C1 segment of cervical spinal cord (tissue), 14 donors: ENCODE data around the gene HAUS8.

ENCODE experiments used
- DNase-seq, 14 donors: peaks; one replicate each; lab custom pipeline; 2025; lab: John Stamatoyannopoulos, UW

HAUS8 gene

DNA sequence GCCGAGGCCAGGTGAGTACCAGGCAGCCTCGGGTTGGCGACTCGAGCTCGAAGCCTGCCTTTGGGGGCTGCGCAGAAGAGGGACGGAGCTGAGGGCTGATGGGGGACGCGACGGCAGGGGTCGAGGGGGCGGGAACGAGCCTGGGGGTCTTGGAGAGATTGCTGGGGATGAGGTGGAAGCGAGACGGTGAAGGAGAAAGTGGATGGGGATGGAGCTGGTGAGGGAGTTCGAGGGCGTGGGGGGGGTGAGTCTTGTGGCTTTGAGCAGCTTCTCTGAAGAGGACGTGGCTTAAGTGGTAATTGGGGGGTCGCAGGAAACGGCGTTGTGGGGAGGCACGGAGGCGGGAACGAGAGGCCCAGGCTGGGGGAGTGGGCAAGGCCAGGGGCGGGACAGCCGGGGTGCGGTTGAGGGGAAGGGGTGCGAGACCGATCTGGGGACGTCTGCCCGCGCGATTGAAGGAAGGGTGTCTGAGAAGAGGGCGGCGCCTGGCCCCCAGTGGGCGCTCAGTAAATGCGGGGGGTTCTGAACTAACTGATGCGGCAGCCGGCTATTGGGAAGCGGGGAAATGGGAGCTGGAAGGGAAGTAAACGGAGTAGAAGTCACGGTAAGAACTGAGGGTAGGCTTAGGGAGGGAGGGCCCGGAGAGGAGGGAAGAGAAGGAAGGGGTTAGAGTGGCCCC, 751 bp upstream of the HAUS8 start:
- peak in 7 of 14 donors; percentile 28 to 66 (median 52) for DNase-seq

DNA sequence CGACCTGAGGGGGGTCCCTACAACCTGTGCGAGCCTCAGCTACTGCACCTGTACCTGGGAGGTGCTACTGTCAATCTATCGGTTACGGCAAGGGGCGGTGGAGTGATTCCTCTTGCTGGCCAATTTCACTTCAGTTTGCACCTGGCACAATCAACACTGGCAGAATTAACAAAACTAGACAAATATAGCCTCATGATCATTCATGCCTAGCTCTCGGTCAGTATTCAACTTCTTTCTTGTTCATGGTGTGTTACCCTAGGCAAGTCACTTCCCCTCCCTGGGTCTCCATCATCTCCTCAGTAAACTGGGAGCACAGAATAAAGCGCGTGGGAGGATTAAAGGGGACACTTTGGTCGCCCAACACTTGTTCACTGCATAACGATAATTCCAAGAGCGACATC, 618 bp downstream of the HAUS8 start:
- DNase-seq: no peak

DNA sequence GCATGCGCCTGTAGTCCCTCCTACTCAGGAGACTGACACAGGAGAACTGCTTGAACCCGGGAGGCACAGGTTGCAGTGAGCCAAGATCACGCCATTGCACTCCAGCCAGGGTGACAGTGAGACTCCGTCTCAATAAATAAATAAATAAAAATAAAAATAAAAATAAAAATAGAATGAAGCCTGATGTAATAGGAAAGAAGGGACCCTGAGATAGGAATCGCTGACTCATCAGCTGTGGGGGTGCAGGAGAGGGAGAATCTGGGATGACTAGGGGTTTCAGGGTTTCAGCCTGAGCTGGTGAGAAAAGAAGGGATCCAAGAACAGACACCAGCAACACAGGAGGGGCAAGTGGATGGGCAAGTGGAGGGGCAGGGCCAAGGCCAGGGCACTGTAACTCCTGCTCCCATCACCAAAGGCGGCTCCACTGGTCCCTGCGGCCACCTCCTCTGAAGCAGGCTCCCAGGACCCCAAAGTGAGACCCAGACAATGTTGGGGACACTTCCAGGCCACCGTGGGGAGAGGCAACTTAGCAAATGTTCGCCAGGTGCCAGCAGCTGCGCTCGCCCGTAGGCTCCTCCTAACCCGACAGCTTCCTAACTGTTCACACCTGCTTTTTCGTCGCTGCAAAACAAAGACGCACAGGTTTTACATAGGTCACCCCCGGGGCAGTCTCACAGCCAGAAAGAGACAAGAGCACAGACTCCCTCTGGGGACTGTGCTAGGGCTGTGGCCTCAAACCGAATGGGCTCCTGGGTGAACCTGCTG, 1.2 kb downstream of the HAUS8 start:
- no peak for DNase-seq

DNA sequence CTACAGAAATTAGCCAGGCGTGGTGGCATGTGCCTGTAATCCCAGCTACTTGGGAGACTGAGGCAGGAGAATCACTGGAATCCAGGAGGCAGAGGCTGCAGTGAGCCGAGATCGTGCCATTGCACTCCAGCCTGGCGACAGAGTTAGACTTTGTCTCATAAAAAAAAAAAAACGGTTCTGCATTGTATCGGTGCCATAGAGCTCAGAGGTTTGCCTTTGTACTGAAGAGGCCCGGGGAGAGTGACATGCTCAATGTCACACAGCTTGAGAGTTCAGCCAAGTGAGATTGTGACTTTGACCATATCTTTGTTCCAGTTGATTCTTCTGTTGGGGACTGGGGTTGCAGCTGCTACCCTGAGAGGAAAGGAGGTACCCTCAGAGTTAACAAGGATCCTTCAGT, 4.3 kb downstream of the HAUS8 start:
- no peak for DNase-seq

DNA sequence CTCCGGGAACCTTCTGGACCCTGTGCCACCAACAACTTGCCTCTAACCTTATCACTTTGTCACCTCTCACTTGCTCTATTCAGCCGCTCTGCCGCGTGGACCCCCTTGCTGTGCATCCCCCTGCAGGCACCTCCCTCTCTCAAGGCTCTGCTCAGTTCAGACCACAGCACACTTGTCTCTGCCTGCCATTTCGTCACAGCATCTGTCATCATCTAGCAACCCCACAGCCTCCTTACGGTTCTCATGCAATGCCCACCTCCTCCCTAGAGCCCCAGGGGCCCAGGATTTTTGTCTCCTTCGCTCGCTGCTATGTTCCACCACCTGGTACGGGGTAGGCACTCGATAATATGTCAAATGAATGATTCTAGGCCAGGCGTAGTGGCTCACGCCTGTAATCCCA, 4.8 kb downstream of the HAUS8 start:
- no peak for DNase-seq

DNA sequence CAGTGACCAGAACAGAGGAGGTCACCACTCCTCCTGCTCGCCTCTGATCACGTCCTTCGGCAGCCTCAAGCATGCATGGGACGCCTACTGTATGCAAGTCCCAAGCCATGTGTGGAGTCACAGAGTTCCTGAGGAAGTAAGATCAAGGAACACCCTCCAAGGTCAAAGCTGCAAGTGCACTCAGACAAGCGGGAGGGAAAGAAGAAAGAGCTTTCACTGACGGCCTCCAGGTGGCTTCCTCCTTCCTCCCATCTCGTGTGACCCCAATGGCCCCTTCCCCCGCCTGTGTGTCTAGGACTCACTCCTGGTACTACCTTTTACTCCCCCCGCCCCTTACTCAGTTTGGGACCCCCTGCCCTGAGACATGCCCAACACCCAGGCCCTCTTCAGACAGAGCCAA, 6.1 kb downstream of the HAUS8 start:
- DNase-seq: no peak

DNA sequence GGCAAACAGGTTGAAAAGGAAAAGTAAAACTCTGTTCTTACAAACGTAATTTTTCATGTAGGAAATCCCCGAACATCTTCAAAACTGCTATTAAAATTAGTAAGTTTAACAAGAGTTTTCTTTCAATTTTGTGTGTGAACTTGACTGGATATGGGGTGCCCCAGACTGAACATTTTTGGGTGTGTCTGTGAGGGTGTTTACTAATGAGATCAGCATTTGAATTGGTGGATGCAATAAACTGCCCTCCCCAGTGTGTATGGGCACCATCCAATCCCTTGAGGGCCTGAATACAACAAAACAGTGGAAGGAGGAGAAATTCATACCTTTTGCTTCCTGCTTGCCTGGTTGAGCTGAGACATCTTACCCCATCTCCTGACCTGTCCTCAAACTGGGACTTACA, 11.8 kb downstream of the HAUS8 start:
- DNase-seq: no peak

DNA sequence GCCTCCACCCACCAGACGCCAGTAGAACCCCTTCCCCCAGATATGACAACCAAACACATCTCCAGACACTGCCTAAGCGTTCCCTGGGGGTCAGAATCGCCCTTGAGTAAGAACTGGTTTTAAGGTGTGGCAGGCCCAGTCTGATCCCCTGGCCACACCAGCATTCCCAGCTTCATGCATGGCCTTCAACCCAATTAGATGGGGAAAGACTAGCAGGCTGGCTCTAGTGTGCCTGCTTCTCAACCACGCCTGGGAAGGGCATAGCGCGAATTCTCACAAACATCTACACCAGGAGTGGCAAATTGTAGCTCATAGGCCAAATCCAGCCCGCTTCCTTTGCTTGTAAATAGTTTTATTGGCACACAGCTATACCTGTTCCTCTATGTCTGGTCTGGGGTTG, 13.6 kb downstream of the HAUS8 start:
- no peak for DNase-seq

DNA sequence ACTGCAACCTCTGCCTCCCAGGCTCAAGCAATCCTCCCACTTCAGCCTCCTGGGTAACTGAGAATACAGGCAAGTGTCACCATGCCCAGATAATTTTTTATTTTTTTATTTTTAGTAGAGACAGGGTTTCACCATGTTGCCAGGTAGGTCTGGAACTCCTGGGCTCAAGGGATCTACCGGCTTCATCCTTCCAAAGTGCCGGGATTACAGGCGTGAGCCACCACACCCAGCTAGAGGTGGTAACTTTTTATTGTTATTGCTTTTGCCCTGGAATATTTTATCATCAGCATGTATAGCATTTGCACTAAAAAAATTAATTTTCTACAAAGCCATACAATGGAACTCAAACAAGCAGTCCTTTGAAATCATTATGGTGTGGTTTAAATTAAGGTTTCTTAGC, 14.0 kb downstream of the HAUS8 start:
- DNase-seq: no peak

DNA sequence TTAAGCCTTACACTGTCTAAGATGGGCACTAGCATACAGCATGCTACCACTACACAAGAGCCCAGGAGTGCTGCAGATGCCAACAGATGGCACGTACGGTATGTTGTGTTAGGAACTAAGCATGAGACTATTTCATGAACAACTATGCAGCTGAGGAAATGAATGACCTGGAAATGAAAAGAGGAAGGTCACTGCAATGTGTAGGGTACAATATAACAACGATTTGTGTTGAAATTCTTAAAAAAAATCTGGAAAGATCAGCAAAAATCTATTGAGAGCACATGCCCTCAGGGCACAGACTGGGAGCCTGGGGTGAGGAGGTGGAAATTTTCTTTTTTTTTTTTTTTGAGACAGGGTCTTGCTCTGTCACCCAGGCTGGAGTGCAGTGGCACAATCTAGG, 14.4 kb downstream of the HAUS8 start:
- no peak for DNase-seq

DNA sequence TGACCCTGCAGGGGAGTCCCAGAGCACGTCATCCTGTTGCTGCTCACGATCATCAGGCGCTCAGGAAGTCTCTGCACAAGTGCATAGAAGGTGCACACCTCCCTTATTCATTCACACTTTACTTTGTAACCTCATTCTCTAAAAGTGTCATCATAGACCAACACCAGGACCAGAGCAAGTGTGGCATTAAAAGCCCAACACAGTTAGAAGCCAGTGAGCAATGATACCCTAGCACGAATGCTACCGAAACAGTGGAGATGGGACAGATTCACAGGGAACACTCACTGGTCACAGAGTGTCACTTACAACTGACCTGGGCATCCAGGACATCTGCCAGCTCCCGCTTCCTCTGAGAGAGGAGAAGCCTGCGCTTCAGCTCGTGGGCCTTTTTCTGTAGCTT, 17.0 kb downstream of the HAUS8 start:
- no peak for DNase-seq

DNA sequence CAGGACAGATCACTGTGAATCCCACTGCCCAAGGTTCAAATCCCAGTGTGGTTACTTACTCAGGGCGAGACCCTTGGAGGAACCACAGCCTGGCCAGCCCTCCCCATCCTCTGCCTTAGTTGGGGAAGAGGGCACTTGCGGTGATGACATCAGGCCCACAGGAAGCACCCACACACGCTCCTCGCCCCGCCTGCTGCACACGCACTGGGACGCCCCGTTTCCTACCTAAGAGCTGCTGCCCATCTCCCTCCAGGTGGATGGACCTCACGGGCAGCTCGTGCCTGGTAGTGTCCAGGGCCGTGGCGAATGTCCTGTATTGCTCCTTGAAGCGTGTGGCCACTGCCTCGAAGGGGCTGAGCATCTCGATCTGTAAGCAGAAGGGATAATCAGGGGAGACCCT, 19.6 kb downstream of the HAUS8 start:
- no peak for DNase-seq

DNA sequence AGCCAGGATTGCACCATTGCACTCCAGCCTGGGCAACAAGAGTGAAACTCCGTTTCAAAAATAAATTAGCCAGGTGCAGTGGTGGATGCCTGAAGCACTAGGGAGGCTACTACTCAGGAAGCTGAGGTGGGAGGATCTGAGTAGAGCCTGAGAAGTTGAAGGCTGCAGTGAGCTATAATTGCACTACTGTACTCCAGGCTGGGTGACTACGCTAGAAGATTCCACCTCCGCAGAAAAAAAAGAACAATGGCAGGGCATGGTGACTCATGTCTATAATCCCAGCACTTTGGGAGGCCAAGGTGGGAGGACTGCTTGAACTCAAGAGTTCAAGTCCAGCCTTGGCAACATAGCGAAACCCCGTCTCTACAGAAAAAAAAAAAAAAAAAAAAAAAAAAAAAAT, 20.5 kb downstream of the HAUS8 start:
- no peak for DNase-seq

DNA sequence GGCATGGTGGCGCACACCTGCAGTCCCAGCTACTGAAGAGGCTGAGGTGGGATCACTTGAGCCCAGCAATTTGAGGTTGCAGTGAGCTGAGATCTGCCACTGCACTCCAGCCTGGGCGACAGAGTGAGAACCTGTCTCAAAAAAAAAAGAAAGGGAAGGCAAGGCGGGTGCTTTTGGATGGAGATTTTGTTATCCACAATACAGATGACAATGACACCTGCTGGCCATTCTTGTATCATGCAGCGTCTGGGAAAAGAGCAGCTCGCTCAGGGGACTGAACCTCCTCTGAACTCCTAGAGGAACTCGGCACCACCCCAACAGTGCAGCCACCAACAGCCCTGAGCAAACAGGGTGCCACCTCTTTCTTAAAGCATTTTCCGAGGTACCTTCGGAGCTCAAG, 22.8 kb downstream of the HAUS8 start:
- DNase-seq: peak in 3 of 14 donors; percentile 7 to 11 (median 9)

DNA sequence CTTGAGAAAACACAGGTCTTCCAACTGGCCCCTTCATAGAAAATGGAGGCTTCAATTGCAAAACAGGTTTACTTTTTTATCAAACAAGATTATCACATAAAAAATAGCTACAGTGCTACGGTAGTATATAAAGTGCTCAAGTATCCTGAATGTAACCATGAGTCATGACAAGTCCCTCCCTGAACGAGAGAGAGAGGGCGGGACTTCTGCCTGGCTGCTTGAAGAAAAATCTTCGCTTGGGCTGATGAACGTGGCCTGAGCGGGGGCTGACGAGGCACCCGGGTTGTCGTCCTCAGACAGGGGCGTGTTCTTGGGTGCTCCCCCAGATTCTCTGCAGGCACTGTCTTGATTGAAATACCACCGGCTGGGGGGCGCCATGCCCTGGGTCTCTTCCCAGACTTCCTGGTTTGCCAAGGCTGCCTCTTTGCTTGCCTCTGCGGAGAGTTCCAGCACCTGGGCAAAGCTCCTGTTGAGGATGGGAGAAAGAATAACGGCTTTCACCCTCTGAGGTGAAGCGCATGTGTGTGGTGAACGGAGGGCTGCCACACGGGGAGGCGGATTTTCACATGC, 25.5 kb downstream of the HAUS8 start:
- no peak for DNase-seq

DNA sequence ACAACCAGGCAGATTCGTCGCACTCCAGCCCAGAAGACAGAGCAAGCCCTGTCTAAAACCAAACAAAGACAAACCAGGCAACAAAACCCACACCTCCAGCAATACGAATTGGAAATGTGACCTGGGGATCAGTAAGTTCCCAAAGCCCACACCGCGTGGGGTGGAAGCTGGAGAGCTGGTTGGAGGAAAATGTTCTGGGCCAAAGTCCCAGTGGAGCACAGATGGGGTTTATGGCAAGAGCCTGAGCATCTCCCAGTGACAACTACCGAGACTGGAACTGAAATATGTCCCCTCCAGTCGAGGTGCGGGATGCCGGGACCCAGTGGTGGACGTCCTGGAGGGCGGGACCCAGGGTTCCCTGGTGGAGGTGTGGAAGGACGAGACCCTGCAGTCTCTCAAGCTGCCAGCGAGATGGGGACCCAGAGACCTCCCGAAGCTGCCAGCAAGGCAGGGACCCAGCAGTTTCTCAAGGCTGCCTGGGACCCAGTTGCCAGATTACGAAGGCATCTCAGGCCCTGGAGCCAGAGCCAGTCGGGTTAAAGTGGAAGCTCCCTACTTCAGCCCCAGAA, 26.3 kb downstream of the HAUS8 start:
- DNase-seq: peak in 3 of 14 donors; percentile 13 to 34 (median 33)

DNA sequence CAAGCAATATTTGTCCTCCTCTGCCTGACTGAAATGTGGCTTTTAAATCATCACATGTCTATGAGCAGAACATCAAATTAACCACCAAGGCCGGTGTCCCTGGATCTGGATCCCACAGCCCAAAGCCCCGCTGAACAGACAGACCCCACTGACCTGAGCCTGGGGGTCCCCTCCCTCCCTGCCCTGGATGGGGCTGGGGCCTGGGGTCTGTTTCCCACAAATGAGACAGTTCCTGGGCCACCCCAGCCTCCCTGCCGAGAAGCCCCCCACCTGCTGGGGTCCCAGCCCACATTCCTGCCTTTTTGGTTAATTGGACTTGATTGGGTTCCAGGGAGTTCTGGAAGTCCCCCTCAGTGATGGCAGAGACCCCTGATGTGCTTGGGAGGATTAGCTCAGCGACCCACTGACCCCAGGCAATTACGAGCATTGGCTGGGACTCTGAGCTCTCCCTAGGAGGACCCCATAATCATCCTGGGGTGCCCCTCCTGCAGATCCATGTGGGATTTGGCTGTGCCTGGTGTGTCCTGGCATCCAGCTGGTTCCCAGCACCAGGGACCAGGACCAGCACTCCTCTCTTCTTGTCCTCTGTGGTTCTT, 29.2 kb downstream of the HAUS8 start:
- DNase-seq: no peak

DNA sequence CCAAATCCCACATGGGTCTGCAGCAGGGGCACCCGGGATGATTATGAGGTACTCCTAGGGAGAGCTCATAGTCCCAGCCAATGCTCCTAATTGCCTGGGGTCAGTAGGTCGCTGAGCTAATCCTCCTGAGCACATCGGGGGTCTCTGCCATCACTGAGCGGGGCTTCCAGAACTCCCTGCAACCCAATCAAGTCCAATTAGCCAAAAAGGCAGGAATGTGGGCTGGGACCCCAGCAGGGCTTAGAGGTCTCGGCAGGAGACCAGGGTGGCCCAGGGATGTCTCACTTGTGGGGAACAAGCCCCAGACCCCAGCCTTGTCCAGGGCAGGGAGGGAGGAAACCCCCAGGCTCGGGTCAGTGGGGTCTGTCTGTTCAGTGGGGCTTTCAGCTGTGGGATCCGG, 31.5 kb downstream of the HAUS8 start:
- no peak for DNase-seq

DNA sequence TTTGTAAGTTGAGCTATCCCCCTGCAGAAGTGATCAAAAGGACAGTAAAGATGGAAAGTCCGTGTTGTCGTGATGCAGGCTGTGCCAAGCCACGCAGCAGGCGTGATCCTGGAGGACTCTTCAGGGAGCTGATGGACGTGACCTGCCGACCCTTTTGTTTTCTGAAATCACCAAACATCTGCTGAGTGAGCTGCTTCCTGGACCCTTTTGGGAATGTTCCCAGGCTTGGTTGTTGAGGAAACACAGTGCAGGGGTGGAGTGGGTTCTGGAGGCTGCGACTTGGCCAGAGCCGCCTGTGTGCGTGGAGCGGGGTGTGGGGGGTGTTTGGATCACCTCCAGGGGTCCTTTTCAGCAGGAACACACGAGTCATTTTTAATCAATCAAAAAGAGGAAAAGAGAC, 33.3 kb downstream of the HAUS8 start:
- no peak for DNase-seq

DNA sequence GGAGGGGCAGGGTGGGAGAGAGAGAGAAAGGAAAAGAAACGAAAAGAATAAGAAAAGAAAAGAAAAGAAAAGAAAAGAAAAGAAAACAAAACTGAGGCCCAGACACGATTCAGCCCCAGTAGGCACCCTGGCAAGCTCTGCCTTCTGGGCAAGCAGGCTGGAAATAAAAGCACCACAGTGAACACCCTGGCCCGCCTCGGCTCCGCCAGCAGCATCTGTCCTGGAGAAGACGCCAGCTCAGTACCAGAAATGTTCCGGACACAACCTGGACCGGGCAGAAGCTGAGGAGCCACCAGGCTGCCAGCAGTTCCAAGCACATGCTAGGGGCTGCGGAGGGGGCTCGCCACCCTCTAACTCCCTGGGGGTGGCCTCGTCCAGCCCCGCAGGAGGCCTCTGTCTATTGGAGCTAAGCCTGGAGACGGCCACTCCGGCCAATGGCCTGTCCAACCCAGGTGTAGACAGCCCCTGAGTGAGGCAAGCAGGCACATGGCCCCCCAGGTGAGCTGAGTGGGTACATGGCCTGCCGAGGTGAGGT, 37.2 kb downstream of the HAUS8 start:
- DNase-seq: peak in 6 of 14 donors; percentile 24 to 67 (median 53)

DNA sequence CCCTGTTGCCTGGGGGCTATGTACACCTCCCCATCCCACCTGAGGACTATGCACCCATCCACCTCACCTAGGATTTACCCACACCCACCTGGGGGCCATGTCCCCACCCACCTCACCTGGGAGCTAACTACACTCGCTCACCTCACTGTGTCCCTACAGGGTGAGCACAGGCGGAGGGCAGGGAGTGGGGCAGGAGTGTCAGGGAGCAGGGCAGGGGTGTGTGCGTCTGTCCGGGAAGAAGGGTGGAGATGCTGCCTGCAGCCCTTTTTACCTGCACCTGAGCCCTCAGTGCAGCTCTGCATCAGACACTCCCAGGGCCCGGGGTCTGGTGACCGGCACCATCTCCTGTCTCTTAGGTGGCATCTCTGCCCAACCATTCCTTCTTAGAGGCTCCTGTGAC, 38.1 kb downstream of the HAUS8 start:
- no peak for DNase-seq

DNA sequence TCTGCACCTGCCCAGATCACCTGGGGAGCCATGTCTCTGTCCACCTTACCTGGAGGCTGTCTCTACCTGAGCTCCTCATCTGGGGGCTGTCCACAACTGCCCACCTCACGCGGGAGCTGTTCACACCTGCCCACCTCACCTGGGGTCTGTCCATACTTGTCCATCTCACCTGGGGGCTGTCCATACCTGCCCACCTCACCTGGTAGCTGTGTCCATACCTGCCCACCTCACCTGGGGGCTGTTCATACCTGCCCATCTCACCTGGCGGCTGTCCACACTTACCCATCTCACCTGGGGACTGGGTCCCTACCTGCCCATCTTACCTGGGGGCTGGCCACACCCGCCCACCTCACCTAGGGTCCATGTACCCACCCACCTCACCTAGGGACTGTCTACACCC, 38.6 kb downstream of the HAUS8 start:
- no peak for DNase-seq
